NCI-H2196 treated with DMSO at 0.1 percent for 48 hours (cell line): ENCODE data around the gene CEP85L.
A peak's percentile ranks its signal among the peaks of the same experiment; 100 is the strongest.

Experiments
- DNase-seq: peaks from one replicate; lab custom pipeline; 2025; ENCODE audit not compliant: unreplicated experiment; lab: John Stamatoyannopoulos, UW

CEP85L gene

DNA sequence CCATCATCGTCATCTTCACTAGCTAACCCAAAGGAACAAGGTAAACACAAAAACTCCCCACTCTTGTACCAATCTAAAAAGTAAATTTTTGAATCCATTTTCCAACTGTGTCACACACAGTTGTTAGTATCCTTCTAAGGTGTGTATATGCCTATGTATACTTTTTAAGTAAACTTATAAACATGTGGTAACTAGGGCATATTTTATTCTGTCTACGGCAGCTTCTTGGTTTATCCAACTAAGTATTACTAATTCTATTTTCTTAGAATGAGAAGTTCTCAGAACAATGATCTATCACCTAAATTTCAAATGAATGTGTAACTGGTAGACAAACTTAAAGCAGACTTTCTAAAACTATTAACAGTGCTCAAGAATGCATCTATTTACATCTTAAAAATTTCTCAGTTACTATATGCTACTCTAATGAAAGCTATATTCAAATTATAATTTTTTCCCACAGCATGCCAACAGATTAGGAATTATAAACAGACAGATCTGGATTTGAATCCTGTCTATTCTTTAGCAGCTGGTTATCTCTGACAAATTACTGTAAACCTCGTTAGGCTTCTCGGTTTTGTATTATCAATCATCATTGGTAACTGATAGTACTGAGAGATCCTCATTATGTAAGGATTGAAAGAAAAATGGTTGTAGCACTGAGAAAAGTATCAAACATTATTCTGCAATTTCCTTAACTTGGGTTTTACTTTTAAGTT, 105.1 kb downstream of the CEP85L start:
- no peak for DNase-seq

- no peak for DNase-seq
Measured at GRCh38 chr6:118544105-118544504, 107.3 kb downstream of the CEP85L start.

DNA sequence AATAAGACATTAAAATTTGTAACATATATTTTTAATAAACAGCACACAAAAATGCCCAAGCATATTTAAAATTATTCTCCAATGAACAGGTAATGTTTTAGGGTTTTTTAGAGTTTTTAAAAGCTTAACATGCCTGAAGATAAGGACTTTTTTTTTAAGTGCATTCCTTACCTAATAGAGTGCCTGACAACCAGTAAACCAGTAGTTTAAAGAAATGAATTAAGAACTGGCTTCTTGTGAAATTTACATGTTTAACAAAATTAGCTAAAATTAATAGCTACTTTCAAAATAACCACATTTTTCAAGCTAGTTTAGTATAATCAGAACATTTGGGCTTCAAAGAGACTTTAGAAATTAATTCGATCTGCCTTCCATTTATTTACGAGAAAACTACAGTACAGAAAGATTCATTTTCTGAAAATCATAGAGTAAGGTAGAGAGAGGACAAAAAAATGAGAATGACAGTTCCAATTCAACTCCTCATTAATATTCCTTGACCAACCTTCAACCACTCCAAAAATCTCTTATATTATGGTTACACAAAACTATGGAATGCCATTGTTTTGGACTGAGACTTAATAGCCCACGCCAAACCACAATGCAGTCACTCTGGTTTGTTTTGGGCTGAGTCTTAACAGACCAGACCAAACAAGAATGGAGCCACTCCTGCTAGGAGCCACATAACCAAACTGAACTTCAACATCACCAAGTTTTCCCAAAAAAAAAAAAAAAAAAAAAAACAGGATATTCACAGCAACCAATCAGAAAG, 109.0 kb downstream of the CEP85L start:
- DNase-seq: no peak

- no peak for DNase-seq
Measured at GRCh38 chr6:118537574-118537973, 113.8 kb downstream of the CEP85L start.

- no peak for DNase-seq
Measured at GRCh38 chr6:118536478-118536877, 114.9 kb downstream of the CEP85L start.

- DNase-seq: no peak
Measured at GRCh38 chr6:118535176-118535844, 116.1 kb downstream of the CEP85L start.

DNA sequence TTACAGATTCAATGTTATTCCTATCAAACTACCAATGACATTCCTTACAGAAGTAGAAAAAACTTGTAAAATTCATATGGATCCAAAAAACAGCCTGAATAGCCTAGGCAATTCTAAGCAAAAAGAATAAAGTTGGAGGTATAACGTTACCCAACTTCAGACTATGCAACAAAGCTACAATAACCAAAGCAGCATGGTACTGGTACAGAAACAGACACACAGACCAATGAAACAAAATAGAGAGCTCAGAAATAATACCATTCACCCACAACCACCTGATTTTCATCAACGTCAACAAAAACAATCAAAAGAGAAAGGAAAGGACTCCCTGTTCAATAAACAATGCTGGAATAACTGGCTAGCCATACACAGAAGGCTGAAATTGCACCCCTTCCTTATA, 120.4 kb downstream of the CEP85L start:
- DNase-seq: no peak

DNA sequence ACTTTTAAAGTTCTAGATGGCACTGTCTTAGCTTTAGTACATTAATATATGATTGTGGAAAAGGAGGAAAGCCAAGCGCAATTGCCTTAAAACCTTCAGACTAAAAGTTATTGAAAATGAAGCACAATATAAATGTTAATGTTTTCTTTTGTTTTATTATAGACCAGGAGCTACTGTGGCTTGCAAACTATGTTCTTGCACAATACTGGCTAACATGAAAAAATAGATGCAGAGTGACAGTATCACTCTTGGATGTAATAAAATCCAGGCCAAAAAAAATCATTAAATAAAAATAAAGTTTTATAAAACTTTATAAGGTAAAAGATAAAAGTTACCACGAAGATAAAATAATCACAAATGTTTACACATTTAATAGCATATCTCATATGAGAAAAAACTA, 121.6 kb downstream of the CEP85L start:
- no peak for DNase-seq

- DNase-seq: no peak
Measured at GRCh38 chr6:118528129-118528528, 123.3 kb downstream of the CEP85L start.

- no peak for DNase-seq
Measured at GRCh38 chr6:118525913-118526780, 125.2 kb downstream of the CEP85L start.

GRCh38 chr6:118524686-118525085, 126.7 kb downstream of the CEP85L start:
- DNase-seq: no peak

- no peak for DNase-seq
Measured at GRCh38 chr6:118523216-118523615, 128.2 kb downstream of the CEP85L start.

DNA sequence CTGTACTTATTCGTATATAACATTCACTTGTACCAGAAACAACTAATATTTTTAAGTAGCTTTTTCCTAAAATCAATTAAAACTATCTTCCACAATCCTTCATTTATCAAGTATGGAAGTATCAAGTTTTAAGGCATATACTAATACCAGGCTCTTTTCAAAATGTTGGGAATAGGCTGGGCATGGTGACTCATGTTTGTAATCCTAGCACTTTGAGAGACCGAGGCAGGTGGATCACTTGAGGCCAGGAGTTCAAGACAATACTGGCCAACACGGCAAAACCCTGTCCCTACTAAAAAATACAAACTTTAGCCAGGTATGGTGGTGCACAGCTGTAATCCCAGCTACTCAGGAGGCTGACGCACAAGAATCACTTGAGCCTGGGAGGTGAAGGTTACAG, 129.0 kb downstream of the CEP85L start:
- no peak for DNase-seq

- DNase-seq: no peak
Measured at GRCh38 chr6:118514689-118515088, 136.7 kb downstream of the CEP85L start.

- DNase-seq: no peak
Measured at GRCh38 chr6:118511930-118512715, 139.3 kb downstream of the CEP85L start.

DNA sequence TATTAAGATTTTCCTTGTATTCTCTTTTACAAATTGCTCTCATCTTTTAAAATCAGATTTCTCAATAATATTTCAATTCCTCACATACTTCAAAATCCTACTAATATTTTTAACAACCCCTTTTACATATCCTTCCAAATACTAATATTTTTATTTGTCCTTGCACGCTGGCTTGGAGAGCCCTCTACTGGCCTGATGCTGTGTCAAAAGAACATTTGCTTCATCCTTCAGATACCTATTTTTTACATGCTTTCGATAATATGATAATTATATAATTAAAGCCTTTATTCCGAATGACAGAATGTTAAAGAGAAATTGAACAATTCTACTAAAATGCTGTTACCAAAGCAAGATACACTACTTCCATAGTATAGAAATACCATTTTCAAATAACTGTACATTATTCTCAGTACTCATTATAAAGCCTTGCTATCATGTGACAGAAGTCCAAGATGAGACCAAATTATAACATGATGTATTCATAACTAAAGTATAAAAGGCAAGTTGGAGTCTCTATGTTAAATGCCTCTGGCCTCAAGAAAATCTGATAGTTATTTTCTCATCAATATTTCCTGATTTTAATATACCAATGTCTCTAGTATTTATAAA, 142.3 kb downstream of the CEP85L start:
- peak; percentile 23 for DNase-seq

- DNase-seq: no peak
Measured at GRCh38 chr6:118507636-118508035, 143.8 kb downstream of the CEP85L start.

DNA sequence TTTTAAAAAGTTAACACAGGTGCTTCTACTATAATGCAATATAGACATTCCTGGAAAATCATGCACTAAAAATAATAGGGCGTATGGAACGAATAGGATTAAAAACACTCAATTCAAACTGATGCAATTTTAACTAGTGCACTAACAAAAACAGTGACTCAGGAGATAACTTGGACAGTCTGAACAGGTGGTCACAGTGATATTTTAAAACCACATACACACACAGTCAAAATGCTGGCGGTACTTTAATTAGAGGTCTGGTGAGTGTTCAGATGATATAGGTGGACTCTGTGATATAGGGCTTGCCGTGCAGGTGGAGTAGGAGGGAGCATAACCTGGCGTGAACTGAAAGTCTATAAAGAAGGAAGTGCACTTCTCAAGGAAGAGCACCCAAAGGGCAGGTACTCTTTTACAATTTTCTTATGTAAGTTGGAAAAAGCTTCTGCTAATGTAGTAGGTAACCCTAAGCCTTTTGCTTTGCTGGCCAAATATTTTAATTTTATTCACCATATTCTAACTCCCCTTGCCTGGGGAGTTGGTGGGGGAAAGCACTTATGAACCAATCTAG, 145.2 kb downstream of the CEP85L start:
- no peak for DNase-seq

DNA sequence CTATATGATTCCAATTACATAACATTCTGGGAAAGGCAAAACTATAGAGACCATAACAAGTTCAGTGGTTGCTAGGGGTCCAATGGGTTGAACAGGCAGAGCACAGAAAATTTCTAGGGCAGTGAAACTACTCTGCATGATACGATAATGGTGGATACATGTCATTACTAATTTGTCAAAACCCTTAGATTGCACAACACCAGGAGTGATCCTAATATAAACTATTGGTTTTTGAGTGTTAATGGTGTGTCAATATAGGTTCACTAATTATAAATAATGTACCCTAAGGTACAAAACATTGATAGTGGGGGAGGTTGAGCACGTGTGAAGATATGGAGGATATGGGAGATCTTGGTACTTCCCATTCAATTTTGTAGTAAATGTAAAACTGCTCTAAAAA, 145.7 kb downstream of the CEP85L start:
- DNase-seq: no peak

DNA sequence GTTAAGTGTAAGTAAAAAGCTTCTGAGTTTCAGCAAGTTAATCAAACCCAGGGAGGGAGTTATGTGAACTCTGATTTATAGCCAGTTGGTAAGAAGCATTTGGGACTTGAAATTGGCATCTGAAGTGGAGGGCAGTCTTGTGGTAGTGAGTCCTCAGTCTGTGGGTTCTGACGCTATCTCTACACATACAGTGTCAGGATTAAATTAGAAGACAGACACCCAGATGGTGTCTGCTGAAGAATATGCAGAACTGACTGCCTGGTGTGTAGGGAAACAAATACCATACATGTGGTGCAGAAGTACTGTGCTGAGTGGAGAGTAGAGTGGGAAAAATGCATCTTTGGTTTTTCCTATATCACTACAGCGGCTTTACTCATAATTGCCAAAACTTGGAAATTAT, 146.8 kb downstream of the CEP85L start:
- no peak for DNase-seq
